ENCODE results near the gene SLC22A3.
"Not testable (repeated sequence)": the region's sequence is repeated elsewhere in the genome, so short reads cannot be mapped to it uniquely, and the experiment has no call there.

Gene SLC22A3

GRCh38 chr6:160469153-160469552 is 121.0 kb downstream of the SLC22A3 start:
- Mint-ChIP-seq H3K36me3 (peaks cover under 1% of the 10 kb centered on the region), H3K27ac (no peak overlapping the region), H3K27me3 (no peaks in the 10 kb centered on the region), H3K4me1 (no peaks in the 10 kb centered on the region), H3K9me3 (peaks cover under 1% of the 10 kb centered on the region), H3K4me3 (no peak overlapping the region)
- ATAC-seq (ENCODE audit: low read depth) (no peak), DNase-seq (ENCODE audit: low spot score in 2 of 2) (no peak)

DNA sequence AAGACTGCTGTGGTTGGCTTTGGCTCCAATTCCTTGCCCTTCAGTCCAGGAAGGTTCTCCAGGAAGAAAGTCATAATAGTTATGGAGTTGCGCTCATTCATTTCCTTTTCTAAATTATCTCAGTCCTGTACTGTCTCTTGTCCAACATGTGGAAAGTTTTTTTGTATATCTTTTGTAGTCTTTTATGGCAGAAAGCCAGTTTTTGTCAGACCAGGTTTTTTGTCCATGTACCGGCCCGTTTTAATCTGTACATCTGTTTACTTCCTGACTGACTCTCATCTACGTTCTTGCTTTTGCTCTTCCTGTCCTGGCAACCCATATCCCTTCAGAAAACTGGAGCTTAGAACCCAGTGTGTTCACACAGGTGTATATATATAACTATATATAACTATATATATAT is 127.9 kb downstream of the SLC22A3 start:
- not testable (repeated sequence) for H3K27ac Mint-ChIP-seq; H3K4me3 Mint-ChIP-seq; H3K27me3 Mint-ChIP-seq; H3K36me3 Mint-ChIP-seq; H3K4me1 Mint-ChIP-seq; ATAC-seq (ENCODE audit: low read depth); H3K9me3 Mint-ChIP-seq; DNase-seq (ENCODE audit: low spot score in 2 of 2)

- not testable (repeated sequence) for H3K27ac Mint-ChIP-seq; DNase-seq (ENCODE audit: low spot score in 2 of 2); H3K27me3 Mint-ChIP-seq; ATAC-seq (ENCODE audit: low read depth); H3K4me1 Mint-ChIP-seq; H3K4me3 Mint-ChIP-seq
- Mint-ChIP-seq H3K9me3 (peaks cover 18% of the 10 kb centered on the region), H3K36me3 (peaks cover 17% of the 10 kb centered on the region)
Observed at GRCh38 chr6:160477072-160477471, 128.9 kb downstream of the SLC22A3 start.

DNA sequence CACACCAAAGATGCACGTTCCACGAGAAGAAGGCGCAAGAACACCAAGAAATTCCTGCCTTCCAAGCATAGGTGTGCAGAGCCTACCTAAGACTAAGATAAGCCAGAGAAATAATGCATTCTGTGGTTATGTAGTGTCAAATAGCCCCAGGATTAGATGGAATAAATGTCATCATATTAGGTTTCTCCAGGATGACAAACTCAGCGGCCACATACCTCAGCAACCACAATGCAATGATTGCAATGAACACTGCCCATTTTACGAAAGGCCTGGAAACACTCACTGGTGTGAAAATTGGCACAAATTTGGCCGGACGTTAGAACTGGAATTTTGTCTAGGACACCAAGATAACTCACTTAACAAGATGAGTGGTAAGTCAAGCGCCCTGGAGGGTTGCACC is 129.7 kb downstream of the SLC22A3 start:
- Mint-ChIP-seq H3K4me3 (no peak overlapping the region), H3K4me1 (no peaks in the 10 kb centered on the region), H3K36me3 (peaks cover 25% of the 10 kb centered on the region), H3K27me3 (peaks cover 4% of the 10 kb centered on the region), H3K9me3 (peaks cover 18% of the 10 kb centered on the region), H3K27ac (no peak overlapping the region)
- DNase-seq (ENCODE audit: low spot score in 2 of 2) (no peak), ATAC-seq (ENCODE audit: low read depth) (no peak)

GRCh38 chr6:160487116-160487515 is 138.9 kb downstream of the SLC22A3 start:
- no peaks in the 10 kb centered on the region for H3K27me3 Mint-ChIP-seq
- no peak for ATAC-seq (ENCODE audit: low read depth)
- H3K36me3 Mint-ChIP-seq: peaks cover 15% of the 10 kb centered on the region
- no peaks in the 10 kb centered on the region for H3K4me1 Mint-ChIP-seq
- H3K27ac Mint-ChIP-seq: no peak overlapping the region
- H3K9me3 Mint-ChIP-seq: no peaks in the 10 kb centered on the region
- DNase-seq (ENCODE audit: low spot score in 2 of 2): no peak
- H3K4me3 Mint-ChIP-seq: no peak overlapping the region

- ATAC-seq (ENCODE audit: low read depth) (no peak), DNase-seq (ENCODE audit: low spot score in 2 of 2) (no peak)
- Mint-ChIP-seq H3K27ac (no peak overlapping the region), H3K9me3 (no peaks in the 10 kb centered on the region), H3K4me1 (no peaks in the 10 kb centered on the region), H3K36me3 (peaks cover 6% of the 10 kb centered on the region), H3K4me3 (no peak overlapping the region), H3K27me3 (no peaks in the 10 kb centered on the region)
Observed at GRCh38 chr6:160489091-160489490, 140.9 kb downstream of the SLC22A3 start.

DNA sequence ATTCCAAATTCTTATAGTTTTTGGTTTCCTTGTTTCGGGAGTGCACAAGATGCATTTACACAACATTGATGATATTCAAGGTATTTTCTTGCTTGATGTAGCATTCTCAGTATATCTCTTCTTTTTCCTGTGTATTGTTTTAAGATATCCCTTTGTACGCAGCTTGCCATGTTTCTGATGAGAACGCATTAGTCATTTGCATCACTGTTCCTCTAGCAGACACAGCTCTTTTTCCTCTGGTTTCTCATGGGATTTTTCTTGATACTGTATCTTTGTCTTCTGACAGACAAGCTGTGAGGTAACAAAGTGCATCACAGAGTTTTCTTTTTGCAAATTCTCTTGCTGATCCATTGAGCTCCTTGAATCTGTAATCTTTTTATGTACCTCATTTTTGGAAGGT is 146.4 kb downstream of the SLC22A3 start:
- ATAC-seq (ENCODE audit: low read depth) (no peak), DNase-seq (ENCODE audit: low spot score in 2 of 2) (no peak)
- Mint-ChIP-seq H3K36me3 (peaks cover 9% of the 10 kb centered on the region), H3K27me3 (peaks cover 2% of the 10 kb centered on the region), H3K27ac (no peak overlapping the region), H3K4me1 (no peaks in the 10 kb centered on the region), H3K9me3 (no peaks in the 10 kb centered on the region), H3K4me3 (no peak overlapping the region)

DNA sequence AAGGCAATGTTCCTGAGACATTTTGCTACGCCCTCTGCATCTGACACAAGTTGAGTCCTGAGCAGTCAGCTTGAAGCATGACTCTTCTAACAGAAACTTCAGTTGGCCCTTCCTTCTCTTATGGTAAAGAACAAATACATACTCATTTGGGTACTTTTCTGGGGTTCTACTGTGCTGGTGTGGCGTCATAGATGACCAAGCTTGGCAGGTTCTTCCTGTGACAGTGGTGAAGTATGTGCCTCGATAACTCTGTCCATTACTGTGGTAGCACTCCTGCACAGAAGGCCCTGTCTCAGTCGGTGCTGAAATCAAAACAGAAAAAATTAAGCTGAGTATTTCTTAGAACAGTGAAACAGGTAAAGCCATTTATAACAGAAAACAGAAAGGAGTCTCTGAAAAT is 152.5 kb downstream of the SLC22A3 start:
- DNase-seq (ENCODE audit: low spot score in 2 of 2): no peak
- no peaks in the 10 kb centered on the region for H3K4me1 Mint-ChIP-seq
- no peak for ATAC-seq (ENCODE audit: low read depth)
- no peak overlapping the region for H3K4me3 Mint-ChIP-seq
- H3K27me3 Mint-ChIP-seq: peaks cover 6% of the 10 kb centered on the region
- peaks cover 2% of the 10 kb centered on the region for H3K9me3 Mint-ChIP-seq
- H3K27ac Mint-ChIP-seq: no peak overlapping the region
- H3K36me3 Mint-ChIP-seq: peaks cover 20% of the 10 kb centered on the region

Data from memory B cell (primary cell).